OCI-LY3 (cell line): ENCODE data around the gene SCNM1.

Experiments
- EZH2phosphoT487 ChIP-seq: fragments of 200-600 bp; shearing (Covaris generic); IDR thresholded peaks from 2 replicates; pipeline ENCODE4 v1.6.1; 2018; ENCODE audit warnings: antibody characterized with exemption, mixed run types, low read depth
- TF ChIP-seq, protein P1 (sequence below): fragments of 200-600, 300-600 bp; sonication (generic); IDR thresholded peaks from 2 replicates; pipeline ENCODE4 v1.5.1; 2014; ENCODE audit warnings: antibody characterized with exemption, low read length, low read depth

DNA sequence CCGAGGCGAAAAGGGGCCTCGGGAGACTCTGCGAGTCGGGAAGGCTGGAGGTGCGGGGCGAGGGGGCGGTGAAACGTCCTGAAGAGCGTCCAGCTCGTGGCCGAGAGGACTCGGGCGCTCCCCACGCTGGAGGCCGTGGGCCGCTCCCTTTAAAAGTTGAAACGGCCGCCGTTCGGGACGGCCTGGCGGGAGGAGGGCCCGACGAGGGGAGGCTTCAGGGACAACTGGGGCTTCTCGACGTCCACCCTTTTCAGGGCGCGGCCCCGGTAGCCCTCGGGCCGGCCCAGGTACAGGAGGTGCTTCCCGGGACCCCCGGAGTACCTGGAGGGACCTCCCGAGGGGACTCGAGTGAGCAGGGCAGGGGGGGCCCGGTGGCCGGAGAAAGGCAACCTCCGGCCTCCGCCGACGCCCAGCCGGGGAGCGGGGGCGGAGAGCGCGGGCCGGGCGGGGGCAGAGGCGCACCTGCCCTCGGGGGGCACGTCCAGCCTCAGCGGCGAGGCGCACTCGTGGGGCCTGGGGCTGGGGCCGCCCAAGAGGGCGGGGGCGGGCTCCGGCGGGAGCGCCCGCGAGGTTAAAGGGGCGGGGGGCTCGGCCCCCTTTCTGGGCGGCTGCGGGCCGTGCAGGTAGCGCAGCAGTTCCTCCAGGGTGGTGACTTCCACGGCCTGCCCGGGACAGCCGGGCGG is 33.5 kb upstream of the SCNM1 start:
- TF ChIP-seq, protein P1, sequence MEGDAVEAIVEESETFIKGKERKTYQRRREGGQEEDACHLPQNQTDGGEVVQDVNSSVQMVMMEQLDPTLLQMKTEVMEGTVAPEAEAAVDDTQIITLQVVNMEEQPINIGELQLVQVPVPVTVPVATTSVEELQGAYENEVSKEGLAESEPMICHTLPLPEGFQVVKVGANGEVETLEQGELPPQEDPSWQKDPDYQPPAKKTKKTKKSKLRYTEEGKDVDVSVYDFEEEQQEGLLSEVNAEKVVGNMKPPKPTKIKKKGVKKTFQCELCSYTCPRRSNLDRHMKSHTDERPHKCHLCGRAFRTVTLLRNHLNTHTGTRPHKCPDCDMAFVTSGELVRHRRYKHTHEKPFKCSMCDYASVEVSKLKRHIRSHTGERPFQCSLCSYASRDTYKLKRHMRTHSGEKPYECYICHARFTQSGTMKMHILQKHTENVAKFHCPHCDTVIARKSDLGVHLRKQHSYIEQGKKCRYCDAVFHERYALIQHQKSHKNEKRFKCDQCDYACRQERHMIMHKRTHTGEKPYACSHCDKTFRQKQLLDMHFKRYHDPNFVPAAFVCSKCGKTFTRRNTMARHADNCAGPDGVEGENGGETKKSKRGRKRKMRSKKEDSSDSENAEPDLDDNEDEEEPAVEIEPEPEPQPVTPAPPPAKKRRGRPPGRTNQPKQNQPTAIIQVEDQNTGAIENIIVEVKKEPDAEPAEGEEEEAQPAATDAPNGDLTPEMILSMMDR: no peak
- no peak for TF ChIP-seq EZH2phosphoT487
